Keratinocyte (primary cell): ENCODE data around the gene OTOP2.

ENCODE experiments used
- CTCF ChIP-seq, 3 experiments: IDR thresholded peaks in 1 of 3; conservative IDR thresholded peaks in 1 of 3; optimal IDR thresholded peaks in 1 of 3; 2 replicates in 2 of 3; 3 replicates in 1 of 3; pipeline versions ENCODE3 to v1.5.1; 2011; ENCODE audit warnings: low read length in 3 of 3, mild to moderate bottlenecking in 3 of 3, moderate library complexity in 2 of 3, control low read depth in 1 of 3, inconsistent platforms in 1 of 3; ENCODE audit not compliant: insufficient read depth in 2 of 3; ENCODE audit errors: extremely low read depth in 1 of 3
- EZH2 ChIP-seq: IDR thresholded peaks from one replicate; pipeline ENCODE4 v1.6.1; 2012; ENCODE audit warnings: inconsistent platforms, mild to moderate bottlenecking, low read length, moderate library complexity

DNA sequence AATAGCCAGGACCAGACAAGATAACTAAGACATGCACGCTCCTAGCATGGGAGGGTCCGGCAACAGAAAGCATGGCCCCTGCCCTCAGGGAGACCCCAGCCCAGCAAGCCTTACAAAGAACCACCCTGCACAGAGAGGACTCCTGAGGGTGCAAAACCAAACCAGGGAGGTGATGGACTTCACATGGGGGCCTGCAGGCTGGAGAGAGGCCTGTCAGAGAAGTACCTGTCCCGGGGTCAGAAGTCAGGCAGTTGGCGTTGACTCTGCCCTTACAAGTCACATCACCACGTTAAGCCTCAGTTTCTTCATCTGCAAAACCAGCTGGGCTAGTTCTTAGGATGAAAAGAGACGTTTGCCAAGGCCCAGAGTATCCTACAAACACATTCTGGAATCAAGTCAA, 4.7 kb downstream of the OTOP2 start:
- no peak for TF ChIP-seq CTCF (optimal IDR thresholded peaks at IDR 0.05 in 1 of 3, IDR thresholded peaks at IDR 0.05 in 1 of 3, conservative IDR thresholded peaks at IDR 0.05 in 1 of 3; ENCODE audit: extremely low read depth in 1 of 3, insufficient read depth in 2 of 3, low read length in 3 of 3)
- TF ChIP-seq EZH2 = no peak
